T-cell (primary cell): ENCODE data around the gene CHMP2A. TPM values are rescaled to one million over a fixed set of nuclear protein-coding genes. Genes with fewer than 3 reads are reported as not detected.
A peak's percentile ranks its signal among the peaks of the same experiment; 100 is the strongest.
"Not testable (repeated sequence)": the region's sequence is repeated elsewhere in the genome, so short reads cannot be mapped to it uniquely, and the experiment has no call there.

Source experiments
- ATAC-seq, 4 experiments: fragments of 200-7000 bp in 3 of 4; fragments of 150-1000 bp in 1 of 4; cut with Tn5 transposase; replicated peaks in 1 of 4; 1 replicate in 3 of 4; 2 replicates in 1 of 4; pipeline ENCODE4 v1.10.0; 2021; ENCODE audit warnings: moderate library complexity in 3 of 4, mild to moderate bottlenecking in 2 of 4, moderate number of reproducible peaks in 1 of 4
- CTCF ChIA-PET, 2 donors: fragments of 300-600 bp; sonication (Branson Sonifier 250); formaldehyde crosslinking; loops; one replicate each; lab custom pipeline; 2022; ENCODE audit warnings: antibody characterized with exemption in 2 of 2; lab: Charles Lee
- POLR2A ChIA-PET, 2 donors: fragments of 300-600 bp; sonication (Branson Sonifier 250); formaldehyde crosslinking; loops; one replicate each; lab custom pipeline; 2022; ENCODE audit warnings: antibody characterized with exemption in 2 of 2; lab: Charles Lee
- DNase-seq, 35 experiments: peaks; one replicate each; pipeline versions ENCODE4 v3.0.0 to v3.0.0-alpha.2; 2013 to 2023
- H3K27ac ChIP-seq: one replicate; pipeline ENCODE4 v1.5.1; 2013; ENCODE audit warnings: low read length
- H3K27me3 ChIP-seq, 2 experiments: replicated peaks in 1 of 2; 1 replicate in 1 of 2; 2 replicates in 1 of 2; pipeline versions ENCODE4 v1.6.1 to v1.7.0; 2013; ENCODE audit warnings: low read length in 1 of 2, mixed read lengths in 1 of 2; ENCODE audit not compliant: control insufficient read depth in 2 of 2, insufficient read depth in 2 of 2; ENCODE audit errors: extremely low read depth in 1 of 2
- H3K36me3 ChIP-seq, 2 donors: 1 replicate in 1 of 2; 2 replicates in 1 of 2; pipeline versions ENCODE4 v1.6.1 to v1.7.0; 2013; ENCODE audit warnings: low read length in 1 of 2; ENCODE audit not compliant: control insufficient read depth in 2 of 2, insufficient read depth in 1 of 2; ENCODE audit errors: extremely low read depth in 1 of 2
- H3K4me1 ChIP-seq, 2 experiments: 1 replicate in 1 of 2; 2 replicates in 1 of 2; pipeline versions ENCODE4 v1.6.1 to v1.7.0; 2013; ENCODE audit warnings: low read length in 2 of 2, mixed read lengths in 1 of 2; ENCODE audit not compliant: insufficient read depth in 2 of 2, control insufficient read depth in 1 of 2; ENCODE audit errors: extremely low read depth in 1 of 2
- H3K4me3 ChIP-seq, 2 donors: 1 replicate in 1 of 2; 2 replicates in 1 of 2; pipeline versions ENCODE4 v1.5.1 to v1.7.0; 2013; ENCODE audit warnings: mild to moderate bottlenecking in 2 of 2, low read length in 1 of 2, moderate library complexity in 1 of 2; ENCODE audit not compliant: control insufficient read depth in 1 of 2; ENCODE audit errors: extremely low read depth in 1 of 2
- H3K9me3 ChIP-seq: 2 replicates; pipeline ENCODE4 v1.7.0; 2013
- H3K27ac Mint-ChIP-seq, 2 donors: one replicate each; pipeline ENCODE4 v1.8.0; 2020 to 2021; ENCODE audit warnings: mild to moderate bottlenecking in 2 of 2, mixed read lengths in 2 of 2
- H3K27me3 Mint-ChIP-seq, 2 donors: one replicate each; pipeline ENCODE4 v1.8.0; 2021 to 2022; ENCODE audit warnings: mixed read lengths in 2 of 2
- H3K36me3 Mint-ChIP-seq: one replicate; pipeline ENCODE4 v1.8.0; 2021; ENCODE audit warnings: mixed read lengths
- H3K4me1 Mint-ChIP-seq, 3 donors: one replicate each; pipeline ENCODE4 v1.8.0; 2020 to 2022; ENCODE audit warnings: mixed read lengths in 3 of 3, mild to moderate bottlenecking in 1 of 3
- H3K4me3 Mint-ChIP-seq, 3 donors: one replicate each; pipeline ENCODE4 v1.8.0; 2020 to 2022; ENCODE audit warnings: mild to moderate bottlenecking in 3 of 3, mixed read lengths in 3 of 3, moderate library complexity in 3 of 3
- H3K9me3 Mint-ChIP-seq, 3 donors: one replicate each; pipeline ENCODE4 v1.8.0; 2020 to 2022; ENCODE audit warnings: mixed read lengths in 3 of 3
- WGBS: methylation state at CpG from one replicate; pipeline ENCODE4 v1.1.5; 2013; ENCODE audit warnings: missing lambda C conversion rate; ENCODE audit not compliant: insufficient coverage; 5-methylcytosine and 5-hydroxymethylcytosine counted together
- total RNA-seq, 35 experiments: library from RNA in 6 of 35; stranded (reverse) in 6 of 35; fragments of 120-200 nt in 1 of 35; gene quantifications; one replicate each; pipeline versions ENCODE4 v1.2.1 to v1.2.4 and lab custom pipeline; 2013 to 2026

The CHMP2A gene
- total RNA-seq, 5 donors from 2014 or later (not counting 1 experiment from before 2014, with no cell fraction given), result 61.5 to 82.9 (median 79.3) TPM

GRCh38 chr19:58539169-58539559, 15.7 kb downstream of the CHMP2A start:
- H3K4me1 Mint-ChIP-seq, result peaks cover 15 to 18% (median 16%) of the 10 kb centered on the region in 3 donors
- ATAC-seq, H3K27ac Mint-ChIP-seq, H3K9me3 ChIP-seq, H3K9me3 Mint-ChIP-seq, CTCF ChIA-PET, POLR2A ChIA-PET, H3K36me3 ChIP-seq, H3K36me3 Mint-ChIP-seq, H3K27ac ChIP-seq, H3K4me3 ChIP-seq, H3K27me3 Mint-ChIP-seq, DNase-seq: not testable (repeated sequence)
- H3K4me1 ChIP-seq, result peaks cover 3 to 23% of the 10 kb centered on the region in 2 experiments
- peaks cover 0 to 51% of the 10 kb centered on the region in 2 experiments for H3K27me3 ChIP-seq
- peak overlapping the region in 1 of 3 donors; percentile 67 for H3K4me3 Mint-ChIP-seq

- Histone ChIP-seq H3K4me1 (peaks cover 3 to 20% of the 10 kb centered on the region in 2 experiments), H3K27ac (no peak overlapping the region), H3K27me3 (peaks cover 0 to 51% of the 10 kb centered on the region in 2 experiments), H3K36me3 (no peaks in the 10 kb centered on the region), H3K4me3 (peak overlapping the region; percentile 36 to 47), H3K9me3 (no peaks in the 10 kb centered on the region)
- Mint-ChIP-seq H3K27me3 (peaks cover 0 to 5% of the 10 kb centered on the region in 2 donors), H3K36me3 (no peaks in the 10 kb centered on the region), H3K4me3 (peak overlapping the region; percentile 49 to 67 (median 66)), H3K27ac (peak overlapping the region in 1 of 2 donors; percentile 72), H3K4me1 (peaks cover 9 to 13% (median 11%) of the 10 kb centered on the region in 3 donors), H3K9me3 (no peaks in the 10 kb centered on the region)
- 3% methylated on average over 41 of the region's 55 CpGs for WGBS
- DNase-seq (peak in 13 of 35 experiments; percentile 23 to 58 (median 36)), ATAC-seq (peak; percentile 72 to 85 (median 82))
- POLR2A ChIA-PET, result interaction anchor here in 1 of 2 donors (0.7 kb wide), 1 partner anchor 33 kb away, joined by 4 read pairs; no protein-coding TSS in a partner anchor
- CTCF ChIA-PET, result no interaction called here
Observed at GRCh38 chr19:58538257-58539168, 16.4 kb downstream of the CHMP2A start.

- Mint-ChIP-seq H3K4me1 (peaks cover 6 to 12% (median 9%) of the 10 kb centered on the region in 3 donors), H3K27ac (no peak overlapping the region), H3K4me3 (peak overlapping the region; percentile 17 to 67 (median 66)), H3K9me3 (no peaks in the 10 kb centered on the region), H3K36me3 (no peaks in the 10 kb centered on the region), H3K27me3 (peaks cover 0 to 7% of the 10 kb centered on the region in 2 donors)
- H3K4me3 ChIP-seq, result no peak overlapping the region
- no peak overlapping the region for H3K27ac ChIP-seq
- ChIA-PET POLR2A (no interaction called here), CTCF (no interaction called here)
- ATAC-seq, result no peak
- H3K27me3 ChIP-seq, result peaks cover 0 to 43% of the 10 kb centered on the region in 2 experiments
- WGBS, result 100% methylated on average over 2 of the region's 8 CpGs
- H3K9me3 ChIP-seq, result no peaks in the 10 kb centered on the region
- DNase-seq, result no peak
- no peaks in the 10 kb centered on the region for H3K36me3 ChIP-seq
- peaks cover 3 to 16% of the 10 kb centered on the region in 2 experiments for H3K4me1 ChIP-seq
Observed at GRCh38 chr19:58536852-58537798, 17.8 kb downstream of the CHMP2A start.

- H3K4me1 ChIP-seq, result peaks cover 3 to 16% of the 10 kb centered on the region in 2 experiments
- Mint-ChIP-seq H3K4me3 (no peak overlapping the region), H3K27ac (no peak overlapping the region), H3K4me1 (peaks cover 6 to 12% (median 9%) of the 10 kb centered on the region in 3 donors), H3K36me3 (no peaks in the 10 kb centered on the region), H3K9me3 (no peaks in the 10 kb centered on the region), H3K27me3 (peaks cover 0 to 7% of the 10 kb centered on the region in 2 donors)
- ATAC-seq (no peak), DNase-seq (no peak)
- H3K9me3 ChIP-seq, result no peaks in the 10 kb centered on the region
- H3K27me3 ChIP-seq, result peaks cover 0 to 47% of the 10 kb centered on the region in 2 experiments
- ChIA-PET CTCF (no interaction called here), POLR2A (no interaction called here)
- no CpG with 5 or more reads among the region's 3 CpGs for WGBS
- no peak overlapping the region for H3K27ac ChIP-seq
- no peak overlapping the region for H3K4me3 ChIP-seq
- H3K36me3 ChIP-seq, result no peaks in the 10 kb centered on the region
Observed at GRCh38 chr19:58535857-58536256, 19.0 kb downstream of the CHMP2A start.

GRCh38 chr19:58531034-58531840, 23.7 kb downstream of the CHMP2A start:
- WGBS, result 87% methylated on average over 6 of the region's 10 CpGs
- H3K4me1 Mint-ChIP-seq, result no peaks in the 10 kb centered on the region
- no peaks in the 10 kb centered on the region for H3K9me3 ChIP-seq
- no peaks in the 10 kb centered on the region for H3K36me3 Mint-ChIP-seq
- no peak for ATAC-seq
- no peak for DNase-seq
- ChIA-PET POLR2A (no interaction called here), CTCF (no interaction called here)
- no peaks in the 10 kb centered on the region for H3K9me3 Mint-ChIP-seq
- peaks cover 0 to 12% of the 10 kb centered on the region in 2 experiments for H3K27me3 ChIP-seq
- peaks cover 0 to 3% of the 10 kb centered on the region in 2 donors for H3K27me3 Mint-ChIP-seq
- no peaks in the 10 kb centered on the region for H3K36me3 ChIP-seq
- no peak overlapping the region for H3K27ac Mint-ChIP-seq
- H3K4me3 Mint-ChIP-seq, result no peak overlapping the region
- no peaks in the 10 kb centered on the region for H3K4me1 ChIP-seq
- no peak overlapping the region for H3K4me3 ChIP-seq
- H3K27ac ChIP-seq, result no peak overlapping the region
